Esophagus squamous epithelium (tissue), 5 donors: Measurements from ENCODE around the gene RPS19BP1. TPM values are rescaled to one million over a fixed set of nuclear protein-coding genes. Genes with fewer than 3 reads are reported as not detected.

Source experiments
- DNase-seq: peaks from one replicate; lab custom pipeline; 2025; lab: John Stamatoyannopoulos, UW
- H3K27ac ChIP-seq, 4 donors: fragments of 200-600 bp; sonication (generic); one replicate each; pipeline ENCODE4 v1.5.1; 2016 to 2019; ENCODE audit warnings: mild to moderate bottlenecking in 1 of 4
- H3K27me3 ChIP-seq, 4 donors: fragments of 200-600 bp; sonication (generic); 1 replicate in 3 of 4; 2 replicates in 1 of 4; pipeline versions ENCODE4 v1.5.1 to v1.6.0; 2017 to 2021; ENCODE audit warnings: antibody characterized with exemption in 1 of 4
- H3K36me3 ChIP-seq, 3 donors: fragments of 200-600 bp; sonication (generic); one replicate each; pipeline ENCODE4 v1.5.1; 2016 to 2019
- H3K4me1 ChIP-seq, 3 donors: fragments of 200-600 bp; sonication (generic); one replicate each; pipeline ENCODE4 v1.5.1; 2017 to 2019
- H3K4me3 ChIP-seq, 4 donors: fragments of 200-600 bp; sonication (generic); 1 replicate in 3 of 4; 2 replicates in 1 of 4; pipeline ENCODE4 v1.5.1; 2016 to 2019; ENCODE audit warnings: mild to moderate bottlenecking in 2 of 4, moderate library complexity in 1 of 4
- H3K9me3 ChIP-seq, 3 donors: fragments of 200-600 bp; sonication (generic); one replicate each; pipeline ENCODE4 v1.5.1; 2016 to 2019
- POLR2A ChIP-seq, 4 donors: fragments of 450-650 bp; IDR thresholded peaks; one replicate each; pipeline ENCODE4 v1.6.1; 2017; ENCODE audit warnings: antibody characterized with exemption in 4 of 4, mild to moderate bottlenecking in 4 of 4, moderate library complexity in 3 of 4
- WGBS, 2 donors: methylation state at CpG; one replicate each; pipeline ENCODE4 v1.1.5; 2018; 5-methylcytosine and 5-hydroxymethylcytosine counted together
- intact Hi-C: fragments of 100-400 bp; cut with DNase I; formaldehyde crosslinking; loops from one replicate; pipeline ENCODE4 v1.15.0; 2022
- total RNA-seq, 4 donors: library from RNA; depleted of rRNA; stranded (reverse); fragments of >200 nt; gene quantifications; one replicate each; pipeline ENCODE4 v1.1.0, GENCODE V29; 2016
- TF ChIP-seq, protein P1 (sequence below), 6 experiments: fragments of 450-650 bp in 4 of 6; fragments of 200-600 bp in 2 of 6; sonication (generic) in 2 of 6; IDR thresholded peaks; one replicate each; pipeline ENCODE4 v1.5.1; 2016 to 2019; ENCODE audit warnings: antibody characterized with exemption in 6 of 6, mild to moderate bottlenecking in 4 of 6, moderate library complexity in 4 of 6
- donor health status: DM: yes; HTN: yes; CAD: no.

RPS19BP1 gene
- total RNA-seq, 4 donors from 2014 or later: 70.9 to 109 (median 88.1) TPM

DNA sequence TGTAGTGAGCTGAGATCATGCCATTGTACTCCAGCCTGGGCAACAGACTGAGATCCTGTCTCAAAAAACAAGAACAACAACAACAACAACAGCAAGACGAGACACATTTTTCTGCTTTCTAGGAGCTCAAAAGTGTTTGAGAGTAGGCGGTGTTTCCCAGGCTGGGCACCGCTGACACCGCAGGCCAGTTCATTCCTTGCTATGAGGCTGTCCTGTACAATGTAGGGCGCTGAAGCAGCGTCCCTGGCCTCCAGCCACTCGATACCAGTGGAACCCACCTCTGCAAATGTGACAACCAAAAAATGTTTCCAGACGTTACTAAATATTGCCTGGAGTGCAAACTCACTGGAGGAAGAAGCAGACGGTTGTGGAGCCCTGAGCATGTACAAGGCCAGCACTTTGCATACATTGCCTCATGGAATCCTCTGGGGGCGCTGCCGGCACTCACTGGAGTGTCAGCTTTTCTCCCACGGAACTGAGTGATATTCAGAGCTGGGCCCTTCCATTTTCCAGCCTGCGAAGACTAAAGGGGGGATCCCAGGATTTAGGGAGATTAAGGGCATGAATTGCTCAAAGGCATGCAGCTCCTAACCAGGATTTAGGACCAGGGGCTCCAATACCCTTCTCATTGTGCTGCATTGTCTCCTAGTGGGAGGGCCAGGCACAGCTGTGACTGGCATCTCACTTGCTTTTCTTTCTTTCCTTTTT lies 36.3 kb downstream of the RPS19BP1 start:
- Histone ChIP-seq H3K27me3 (no peaks in the 10 kb centered on the region), H3K4me3 (no peak overlapping the region), H3K9me3 (no peaks in the 10 kb centered on the region), H3K4me1 (peaks cover 12 to 73% (median 21%) of the 10 kb centered on the region in 3 donors), H3K27ac (peak overlapping the region in 3 of 4 donors; percentile 21 to 41 (median 28)), H3K36me3 (no peaks in the 10 kb centered on the region)
- DNase-seq: no peak
- 14 to 43% methylated on average over 4 to 7 of the region's 13 CpGs for WGBS, 2 donors
- TF ChIP-seq, protein P1, sequence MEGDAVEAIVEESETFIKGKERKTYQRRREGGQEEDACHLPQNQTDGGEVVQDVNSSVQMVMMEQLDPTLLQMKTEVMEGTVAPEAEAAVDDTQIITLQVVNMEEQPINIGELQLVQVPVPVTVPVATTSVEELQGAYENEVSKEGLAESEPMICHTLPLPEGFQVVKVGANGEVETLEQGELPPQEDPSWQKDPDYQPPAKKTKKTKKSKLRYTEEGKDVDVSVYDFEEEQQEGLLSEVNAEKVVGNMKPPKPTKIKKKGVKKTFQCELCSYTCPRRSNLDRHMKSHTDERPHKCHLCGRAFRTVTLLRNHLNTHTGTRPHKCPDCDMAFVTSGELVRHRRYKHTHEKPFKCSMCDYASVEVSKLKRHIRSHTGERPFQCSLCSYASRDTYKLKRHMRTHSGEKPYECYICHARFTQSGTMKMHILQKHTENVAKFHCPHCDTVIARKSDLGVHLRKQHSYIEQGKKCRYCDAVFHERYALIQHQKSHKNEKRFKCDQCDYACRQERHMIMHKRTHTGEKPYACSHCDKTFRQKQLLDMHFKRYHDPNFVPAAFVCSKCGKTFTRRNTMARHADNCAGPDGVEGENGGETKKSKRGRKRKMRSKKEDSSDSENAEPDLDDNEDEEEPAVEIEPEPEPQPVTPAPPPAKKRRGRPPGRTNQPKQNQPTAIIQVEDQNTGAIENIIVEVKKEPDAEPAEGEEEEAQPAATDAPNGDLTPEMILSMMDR (IDR thresholded peaks at IDR 0.05): peak; percentile 50 to 76 (median 70)
- TF ChIP-seq POLR2A (IDR thresholded peaks at IDR 0.05): no peak
- intact Hi-C loops: no loop called here

DNA sequence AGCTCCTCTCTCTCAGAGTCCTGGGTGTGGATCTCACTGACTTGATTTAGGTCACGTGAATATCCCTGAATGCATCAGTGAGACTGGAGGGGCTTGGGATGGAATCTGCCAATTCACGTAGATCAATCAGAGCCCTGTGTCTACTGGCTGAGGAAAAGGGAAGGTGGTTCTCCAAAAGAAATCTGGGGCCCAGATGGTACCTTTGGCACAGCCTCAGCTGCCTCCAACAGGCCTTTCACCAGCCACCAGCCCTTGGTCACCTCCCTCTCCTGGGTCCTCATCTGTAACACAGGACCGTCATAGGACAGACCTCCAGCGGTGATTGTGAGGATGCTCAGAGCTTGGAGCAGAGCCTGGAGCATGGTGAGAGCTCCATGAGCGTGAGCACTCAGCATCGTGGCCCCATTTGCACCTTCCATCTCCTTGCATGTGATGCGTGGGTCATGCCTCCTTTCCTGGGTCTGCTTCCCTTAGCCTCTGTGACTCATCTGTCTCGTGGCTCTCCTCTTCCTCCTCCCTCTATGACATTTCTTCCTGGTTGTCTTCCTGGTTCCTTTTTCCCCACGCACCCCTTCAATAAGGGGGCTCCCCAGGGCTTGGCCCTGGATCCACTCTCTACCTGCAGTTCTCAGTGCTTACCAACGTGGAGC lies 38.0 kb downstream of the RPS19BP1 start:
- no peak for DNase-seq
- Histone ChIP-seq H3K9me3 (no peaks in the 10 kb centered on the region), H3K36me3 (no peaks in the 10 kb centered on the region), H3K27ac (no peak overlapping the region), H3K4me1 (peaks cover 5 to 63% (median 13%) of the 10 kb centered on the region in 3 donors), H3K27me3 (no peaks in the 10 kb centered on the region), H3K4me3 (no peak overlapping the region)
- 64 to 78% methylated on average over 9 to 10 of the region's 10 CpGs for WGBS, 2 donors
- TF ChIP-seq, protein P1 (IDR thresholded peaks at IDR 0.05): no peak
- no peak for TF ChIP-seq POLR2A (IDR thresholded peaks at IDR 0.05)
- intact Hi-C loops: no loop called here

DNA sequence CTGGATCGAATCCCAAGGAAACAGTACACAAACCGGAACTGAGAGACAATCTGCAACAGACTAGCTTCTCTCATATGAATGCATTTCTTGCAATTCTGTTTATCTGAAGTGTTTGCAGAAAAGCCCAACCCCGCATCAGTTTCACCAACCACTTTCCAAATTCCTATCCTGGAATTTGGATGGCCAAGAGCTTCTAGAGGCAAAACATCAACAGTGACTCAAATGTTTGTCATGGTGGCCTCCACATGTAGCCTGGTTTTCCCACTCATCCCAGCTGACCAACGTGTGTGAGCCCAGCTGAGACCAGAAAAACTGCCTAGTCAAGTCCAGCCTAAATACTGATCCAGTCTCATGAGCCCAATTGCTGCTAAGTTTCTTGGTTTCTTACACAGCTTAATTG lies 38.8 kb downstream of the RPS19BP1 start:
- DNase-seq: no peak
- Histone ChIP-seq H3K4me3 (no peak overlapping the region), H3K27ac (no peak overlapping the region), H3K36me3 (no peaks in the 10 kb centered on the region), H3K4me1 (peaks cover 4 to 56% (median 13%) of the 10 kb centered on the region in 3 donors), H3K27me3 (no peaks in the 10 kb centered on the region), H3K9me3 (no peaks in the 10 kb centered on the region)
- TF ChIP-seq, protein P1 (IDR thresholded peaks at IDR 0.05): no peak
- TF ChIP-seq POLR2A (IDR thresholded peaks at IDR 0.05): no peak
- intact Hi-C loops: no loop called here
- WGBS, 2 donors: 29 to 49% methylated on average over 4 of the region's 4 CpGs

DNA sequence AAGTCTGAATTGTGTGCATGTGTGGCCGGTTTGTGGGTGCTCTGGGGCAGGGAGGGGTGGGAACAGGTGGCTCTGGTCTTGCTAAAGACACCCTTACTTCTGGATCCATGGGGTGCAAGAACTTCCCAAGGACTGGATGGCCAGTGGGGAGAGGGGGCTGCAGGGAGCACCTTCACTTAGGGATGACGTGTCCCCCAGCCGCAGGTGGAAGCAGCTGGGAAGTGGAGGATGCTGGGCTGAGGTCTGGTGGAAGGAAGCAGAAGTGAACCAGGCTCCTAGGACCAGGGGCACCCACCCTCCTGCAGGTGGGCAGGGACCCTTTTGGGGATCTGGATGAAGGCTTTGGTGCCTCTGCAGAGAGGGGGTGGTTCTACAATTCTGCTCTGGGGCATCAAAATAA lies 40.4 kb downstream of the RPS19BP1 start:
- DNase-seq: no peak
- Histone ChIP-seq H3K27ac (no peak overlapping the region), H3K4me3 (no peak overlapping the region), H3K27me3 (no peaks in the 10 kb centered on the region), H3K9me3 (no peaks in the 10 kb centered on the region), H3K36me3 (no peaks in the 10 kb centered on the region), H3K4me1 (peaks cover 0 to 40% (median 10%) of the 10 kb centered on the region in 3 donors)
- intact Hi-C loops: no loop called here
- 59 to 82% methylated on average over 2 to 3 of the region's 3 CpGs for WGBS, 2 donors
- TF ChIP-seq, protein P1 (IDR thresholded peaks at IDR 0.05): no peak
- TF ChIP-seq POLR2A (IDR thresholded peaks at IDR 0.05): no peak

DNA sequence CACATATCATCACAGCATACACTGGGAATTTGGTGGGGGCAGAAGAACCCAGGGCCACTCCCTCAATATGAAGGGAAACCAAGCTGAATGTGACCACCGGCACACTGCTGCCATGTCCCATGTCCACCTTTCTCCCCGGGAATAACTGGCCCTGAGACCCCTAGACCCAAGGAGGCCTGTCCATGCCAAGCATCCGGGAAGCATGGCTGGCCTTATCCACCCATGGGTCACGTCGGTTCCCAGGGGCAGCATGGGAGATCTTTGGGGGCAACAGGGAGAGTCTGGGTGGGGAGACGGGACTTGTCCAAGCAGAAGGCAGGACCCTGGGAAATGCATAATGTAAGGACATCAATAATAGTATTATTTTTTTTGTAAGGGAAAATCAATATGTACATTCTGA lies 40.9 kb downstream of the RPS19BP1 start:
- intact Hi-C loops: no loop called here
- Histone ChIP-seq H3K36me3 (no peaks in the 10 kb centered on the region), H3K4me3 (no peak overlapping the region), H3K4me1 (peaks cover 0 to 35% (median 9%) of the 10 kb centered on the region in 3 donors), H3K27me3 (no peaks in the 10 kb centered on the region), H3K27ac (no peak overlapping the region), H3K9me3 (no peaks in the 10 kb centered on the region)
- 72 to 79% methylated on average over 5 to 6 of the region's 6 CpGs for WGBS, 2 donors
- TF ChIP-seq, protein P1 (IDR thresholded peaks at IDR 0.05): no peak
- TF ChIP-seq POLR2A (IDR thresholded peaks at IDR 0.05): no peak
- DNase-seq: no peak
